Measurements from ENCODE around the gene ALG12.

GRCh38 chr22:49873228-49873940, 44.9 kb downstream of the ALG12 start:
- TF ChIP-seq CTCF (IDR thresholded peaks at IDR 0.05) (no peak), POLR2A (IDR thresholded peaks at IDR 0.05) (no peak)

All from Peyer's patch (tissue), 4 donors.